ENCODE results near the gene NME8. TPM values are rescaled to one million over a fixed set of nuclear protein-coding genes. Genes with fewer than 3 reads are reported as not detected.

NME8 gene
- total RNA-seq, 1 experiment from 2014 or later, result not detected

DNA sequence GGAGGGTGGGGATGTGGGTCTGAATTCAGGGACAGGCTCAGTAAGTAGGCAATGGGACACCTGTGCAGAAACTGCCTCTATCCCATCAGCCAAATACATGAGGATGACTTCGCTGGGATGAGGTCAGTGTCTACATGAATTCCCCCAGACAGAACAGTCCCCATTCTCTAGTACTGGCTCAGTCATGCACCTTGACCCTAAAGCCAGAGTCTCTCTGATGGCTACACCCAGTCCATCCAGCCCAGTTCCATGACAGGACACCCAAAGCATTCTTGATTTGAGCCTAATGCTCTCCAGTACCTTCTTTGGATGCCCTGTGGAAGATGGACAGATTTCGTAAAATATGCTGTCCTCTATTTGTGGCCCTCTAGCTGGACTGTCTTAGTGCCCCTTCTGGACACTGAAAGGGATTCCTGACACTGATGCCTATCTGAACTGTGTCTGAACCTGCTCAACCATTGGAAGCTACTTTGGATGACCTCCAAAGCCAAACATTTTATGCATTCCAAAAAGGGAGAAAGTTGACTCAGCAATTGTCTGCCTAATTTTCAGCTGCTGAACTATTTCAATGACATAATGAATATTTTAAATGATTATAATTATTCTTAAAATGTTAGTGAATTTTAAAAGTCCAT is 53.6 kb downstream of the NME8 start:
- POLR2A ChIA-PET, result no interaction called here
- RAD21 ChIA-PET (ENCODE audit: low non-redundant PET in 1 of 2, low total read pairs in 2 of 2, uncharacterized antibody in 2 of 2, unreplicated experiment in 2 of 2), result interaction anchor here in 1 of 2 experiments (0.6 kb wide), 1 partner anchor 264 kb away, joined by 3 read pairs; no protein-coding TSS in a partner anchor
- no peak overlapping the region for H3K4me3 ChIP-seq (replicated peaks in 1 of 2; ENCODE audit: low read depth in 1 of 2, low read length in 2 of 2)
- intact Hi-C loops (cut with micrococcal nuclease), result loop anchor here (1.0 to 5.0 kb wide), 4 partner anchors 204 to 465 kb away; no protein-coding TSS in a partner anchor
- H3K4me1 ChIP-seq (ENCODE audit: control insufficient read depth in 1 of 2, insufficient read depth in 2 of 2, low read length in 2 of 2), result peaks cover 0 to 4% of the 10 kb centered on the region in 2 experiments; a peak in 1 of 4 replicates
- no peaks in the 10 kb centered on the region for H3K27me3 ChIP-seq (ENCODE audit: insufficient read depth, low read length)
- no peak for TF ChIP-seq ATF3 (IDR thresholded peaks at IDR 0.05)
- no peak for TF ChIP-seq FOSL1 (IDR thresholded peaks at IDR 0.05; ENCODE audit: low read depth)
- TF ChIP-seq, protein P1, sequence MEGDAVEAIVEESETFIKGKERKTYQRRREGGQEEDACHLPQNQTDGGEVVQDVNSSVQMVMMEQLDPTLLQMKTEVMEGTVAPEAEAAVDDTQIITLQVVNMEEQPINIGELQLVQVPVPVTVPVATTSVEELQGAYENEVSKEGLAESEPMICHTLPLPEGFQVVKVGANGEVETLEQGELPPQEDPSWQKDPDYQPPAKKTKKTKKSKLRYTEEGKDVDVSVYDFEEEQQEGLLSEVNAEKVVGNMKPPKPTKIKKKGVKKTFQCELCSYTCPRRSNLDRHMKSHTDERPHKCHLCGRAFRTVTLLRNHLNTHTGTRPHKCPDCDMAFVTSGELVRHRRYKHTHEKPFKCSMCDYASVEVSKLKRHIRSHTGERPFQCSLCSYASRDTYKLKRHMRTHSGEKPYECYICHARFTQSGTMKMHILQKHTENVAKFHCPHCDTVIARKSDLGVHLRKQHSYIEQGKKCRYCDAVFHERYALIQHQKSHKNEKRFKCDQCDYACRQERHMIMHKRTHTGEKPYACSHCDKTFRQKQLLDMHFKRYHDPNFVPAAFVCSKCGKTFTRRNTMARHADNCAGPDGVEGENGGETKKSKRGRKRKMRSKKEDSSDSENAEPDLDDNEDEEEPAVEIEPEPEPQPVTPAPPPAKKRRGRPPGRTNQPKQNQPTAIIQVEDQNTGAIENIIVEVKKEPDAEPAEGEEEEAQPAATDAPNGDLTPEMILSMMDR (IDR thresholded peaks at IDR 0.05 in 2 of 3, conservative IDR thresholded peaks at IDR 0.05 in 1 of 3; ENCODE audit: borderline replicate concordance in 1 of 3, insufficient read depth in 1 of 3, low read depth in 2 of 3, low read length in 2 of 3), result no peak
- TF ChIP-seq ZBTB33 (IDR thresholded peaks at IDR 0.05; ENCODE audit: extremely low read depth, insufficient replicate concordance, low read length), result no peak
- no peak for TF ChIP-seq CEBPB (IDR thresholded peaks at IDR 0.05; ENCODE audit: low read depth)
- TF ChIP-seq CBX3 (IDR thresholded peaks at IDR 0.05; ENCODE audit: low read depth), result no peak
- no peak for TF ChIP-seq EZH2 (IDR thresholded peaks at IDR 0.05)
- no peak for TF ChIP-seq YY1 (IDR thresholded peaks at IDR 0.05; ENCODE audit: extremely low read depth, insufficient replicate concordance, low read depth, low read length)
- TF ChIP-seq ZNF274 (IDR thresholded peaks at IDR 0.05; ENCODE audit: low read depth, low read length), result no peak
- no peak for TF ChIP-seq MAX (IDR thresholded peaks at IDR 0.05)
- no peak for TF ChIP-seq SIN3A (IDR thresholded peaks at IDR 0.05; ENCODE audit: low read depth)
- TF ChIP-seq, protein P2, sequence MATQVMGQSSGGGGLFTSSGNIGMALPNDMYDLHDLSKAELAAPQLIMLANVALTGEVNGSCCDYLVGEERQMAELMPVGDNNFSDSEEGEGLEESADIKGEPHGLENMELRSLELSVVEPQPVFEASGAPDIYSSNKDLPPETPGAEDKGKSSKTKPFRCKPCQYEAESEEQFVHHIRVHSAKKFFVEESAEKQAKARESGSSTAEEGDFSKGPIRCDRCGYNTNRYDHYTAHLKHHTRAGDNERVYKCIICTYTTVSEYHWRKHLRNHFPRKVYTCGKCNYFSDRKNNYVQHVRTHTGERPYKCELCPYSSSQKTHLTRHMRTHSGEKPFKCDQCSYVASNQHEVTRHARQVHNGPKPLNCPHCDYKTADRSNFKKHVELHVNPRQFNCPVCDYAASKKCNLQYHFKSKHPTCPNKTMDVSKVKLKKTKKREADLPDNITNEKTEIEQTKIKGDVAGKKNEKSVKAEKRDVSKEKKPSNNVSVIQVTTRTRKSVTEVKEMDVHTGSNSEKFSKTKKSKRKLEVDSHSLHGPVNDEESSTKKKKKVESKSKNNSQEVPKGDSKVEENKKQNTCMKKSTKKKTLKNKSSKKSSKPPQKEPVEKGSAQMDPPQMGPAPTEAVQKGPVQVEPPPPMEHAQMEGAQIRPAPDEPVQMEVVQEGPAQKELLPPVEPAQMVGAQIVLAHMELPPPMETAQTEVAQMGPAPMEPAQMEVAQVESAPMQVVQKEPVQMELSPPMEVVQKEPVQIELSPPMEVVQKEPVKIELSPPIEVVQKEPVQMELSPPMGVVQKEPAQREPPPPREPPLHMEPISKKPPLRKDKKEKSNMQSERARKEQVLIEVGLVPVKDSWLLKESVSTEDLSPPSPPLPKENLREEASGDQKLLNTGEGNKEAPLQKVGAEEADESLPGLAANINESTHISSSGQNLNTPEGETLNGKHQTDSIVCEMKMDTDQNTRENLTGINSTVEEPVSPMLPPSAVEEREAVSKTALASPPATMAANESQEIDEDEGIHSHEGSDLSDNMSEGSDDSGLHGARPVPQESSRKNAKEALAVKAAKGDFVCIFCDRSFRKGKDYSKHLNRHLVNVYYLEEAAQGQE (IDR thresholded peaks at IDR 0.05; ENCODE audit: low read depth), result no peak
- H4K20me1 ChIP-seq (ENCODE audit: insufficient read depth), result no peaks in the 10 kb centered on the region
- DNase-seq (ENCODE audit: low read depth, low spot score) (no peak), ATAC-seq (no peak)
- H3K9me3 ChIP-seq (ENCODE audit: control insufficient read depth in 1 of 2, insufficient read depth in 1 of 2, low read depth in 1 of 2, low read length in 2 of 2), result no peaks in the 10 kb centered on the region
- H2AFZ ChIP-seq (ENCODE audit: low read depth, low read length, poor library complexity, severe bottlenecking), result no peak overlapping the region
- BruUV-seq (replicated peaks), result no TSS peak
- H3K9ac ChIP-seq (ENCODE audit: low read length), result no peak overlapping the region
- H3K27ac ChIP-seq (ENCODE audit: low read depth, low read length), result no peak overlapping the region
- no peaks in the 10 kb centered on the region for H3K36me3 ChIP-seq (ENCODE audit: control insufficient read depth in 1 of 2, insufficient read depth in 2 of 2, low read length in 2 of 2)
- H3K9me2 ChIP-seq (ENCODE audit: insufficient read depth), result no peaks in the 10 kb centered on the region
- H3K4me2 ChIP-seq (ENCODE audit: low read length), result no peak overlapping the region
- CTCF ChIA-PET, result interaction anchor here (0.6 to 2.8 kb wide), 9 partner anchors 15 to 469 kb away, joined by 3 to 18 read pairs (median 5); partner anchors contain the start of gene SFRP4
- H3K79me2 ChIP-seq (ENCODE audit: insufficient read depth, low read length), result no peaks in the 10 kb centered on the region
